A673 (cell line): ENCODE measurements around the gene FGD4. TPM values are rescaled to one million over a fixed set of nuclear protein-coding genes. Genes with fewer than 3 reads are reported as not detected.

Experiments
- BruUV-seq: library from RNA; stranded (reverse); fragments of 400-500 nt; replicated peaks from 2 replicates; lab custom pipeline; 2021; lab: Mats Ljungman, UMichigan
- CTCF ChIA-PET: fragments of 300-600 bp; sonication (Branson Sonifier 250); formaldehyde crosslinking; loops from one replicate; lab custom pipeline; 2022; ENCODE audit warnings: antibody characterized with exemption; lab: Charles Lee
- POLR2A ChIA-PET: fragments of 300-600 bp; sonication (Branson Sonifier 250); formaldehyde crosslinking; loops from one replicate; lab custom pipeline; 2022; ENCODE audit warnings: antibody characterized with exemption; ENCODE audit not compliant: low non-redundant PET; lab: Charles Lee
- DNase-seq: peaks from one replicate; pipeline ENCODE4 v3.0.0-alpha.2; 2015; ENCODE audit warnings: low spot score
- H3K27ac ChIP-seq: fragments of 200-600 bp; sonication (generic); 2 replicates; pipeline ENCODE4 v1.5.1; 2016; ENCODE audit warnings: mixed run types, low read depth, mild to moderate bottlenecking, mixed read lengths, antibody characterized with exemption, low read length; ENCODE audit not compliant: poor library complexity, severe bottlenecking
- H3K27me3 ChIP-seq: fragments of 200-600 bp; sonication (generic); replicated peaks from 2 replicates; pipeline ENCODE4 v1.6.1; 2017; ENCODE audit warnings: mixed run types, low read depth, mild to moderate bottlenecking, mixed read lengths, antibody characterized with exemption, low read length; ENCODE audit not compliant: insufficient read depth, poor library complexity
- H3K36me3 ChIP-seq: fragments of 200-600 bp; sonication (generic); 2 replicates; pipeline ENCODE4 v1.6.1; 2016; ENCODE audit warnings: mixed run types, mild to moderate bottlenecking, mixed read lengths, antibody characterized with exemption, low read length; ENCODE audit not compliant: insufficient read depth, poor library complexity, severe bottlenecking
- H3K4me1 ChIP-seq: fragments of 200-600 bp; sonication (generic); 2 replicates; pipeline ENCODE4 v1.6.1; 2017; ENCODE audit warnings: mixed run types, mild to moderate bottlenecking, mixed read lengths, antibody characterized with exemption, low read length; ENCODE audit not compliant: insufficient read depth, poor library complexity, severe bottlenecking
- H3K4me3 ChIP-seq: fragments of 200-600 bp; sonication (generic); 2 replicates; pipeline ENCODE4 v1.5.1; 2016; ENCODE audit warnings: low read depth, mixed run types, mild to moderate bottlenecking, mixed read lengths, low read length; ENCODE audit not compliant: poor library complexity, severe bottlenecking
- H3K9me3 ChIP-seq: fragments of 200-600 bp; sonication (generic); 2 replicates; pipeline ENCODE4 v1.6.1; 2016; ENCODE audit warnings: mixed run types, low read depth, mild to moderate bottlenecking, mixed read lengths, antibody characterized with exemption, low read length; ENCODE audit not compliant: poor library complexity, severe bottlenecking
- CTCF ChIP-seq: fragments of 300-800, 200-600 bp; sonication (generic); conservative IDR thresholded peaks from 2 replicates; pipeline ENCODE4 v1.5.1; 2017; ENCODE audit warnings: low read depth, mild to moderate bottlenecking, antibody characterized with exemption, low read length, moderate library complexity, mixed read lengths
- EZH2 ChIP-seq: fragments of 200-600 bp; sonication (generic); IDR thresholded peaks from 2 replicates; pipeline ENCODE4 v1.6.1; 2017; ENCODE audit warnings: borderline replicate concordance, low read depth, mild to moderate bottlenecking, mixed read lengths, antibody characterized with exemption, low read length; ENCODE audit not compliant: poor library complexity, severe bottlenecking
- intact Hi-C: fragments of 100-400 bp; cut with micrococcal nuclease; formaldehyde crosslinking; loops from one replicate; pipeline ENCODE4 v1.10.0; 2022; ENCODE audit not compliant: unreplicated experiment
- total RNA-seq: library from RNA; stranded (reverse); gene quantifications from 2 replicates; pipeline ENCODE4 v1.2.3, GENCODE V29; 2021

FGD4 gene
- total RNA-seq, 1 experiment from 2014 or later: 21.5 TPM

- Histone ChIP-seq H3K27ac (no peak overlapping the region), H3K4me3 (no peak overlapping the region), H3K9me3 (no peaks in the 10 kb centered on the region), H3K27me3 (no peaks in the 10 kb centered on the region), H3K4me1 (peaks cover 3% of the 10 kb centered on the region), H3K36me3 (no peaks in the 10 kb centered on the region)
- intact Hi-C loops: no loop called here
- TF ChIP-seq EZH2 (no peak), CTCF (no peak)
- DNase-seq: no peak
- POLR2A ChIA-PET: no interaction called here
- BruUV-seq: no TSS peak
- CTCF ChIA-PET: no interaction called here
These were observed 47.2 kb downstream of the FGD4 start for GRCh38 chr12:32446316-32447119.

GRCh38 chr12:32448586-32448985 is 49.2 kb downstream of the FGD4 start:
- POLR2A ChIA-PET: no interaction called here
- no peak for DNase-seq
- CTCF ChIA-PET: no interaction called here
- Histone ChIP-seq H3K4me3 (no peak overlapping the region), H3K27ac (no peak overlapping the region), H3K36me3 (no peaks in the 10 kb centered on the region), H3K4me1 (peaks cover 3% of the 10 kb centered on the region), H3K27me3 (no peaks in the 10 kb centered on the region), H3K9me3 (no peaks in the 10 kb centered on the region)
- TF ChIP-seq EZH2: no peak
- TF ChIP-seq CTCF: no peak
- BruUV-seq: no TSS peak
- intact Hi-C loops: no loop called here

- BruUV-seq: no TSS peak
- Histone ChIP-seq H3K4me1 (peaks cover 16% of the 10 kb centered on the region), H3K27ac (no peak overlapping the region), H3K4me3 (no peak overlapping the region), H3K27me3 (no peaks in the 10 kb centered on the region), H3K36me3 (no peaks in the 10 kb centered on the region), H3K9me3 (no peaks in the 10 kb centered on the region)
- DNase-seq: no peak
- no peak for TF ChIP-seq EZH2
- TF ChIP-seq CTCF: no peak
- intact Hi-C loops: no loop called here
- CTCF ChIA-PET: no interaction called here
- POLR2A ChIA-PET: no interaction called here
These were observed 51.0 kb downstream of the FGD4 start for GRCh38 chr12:32450363-32450762.
